Osteoblast (primary cell): Measurements from ENCODE around the gene CDH22. TPM values are rescaled to one million over a fixed set of nuclear protein-coding genes. Genes with fewer than 3 reads are reported as not detected.

Source experiments
- DNase-seq: peaks from one replicate; pipeline ENCODE4 v3.0.0; 2011; ENCODE audit warnings: low spot score, mixed read lengths; ENCODE audit not compliant: insufficient read length; ENCODE audit errors: missing footprints
- H2AFZ ChIP-seq: 2 replicates; pipeline ENCODE4 v1.6.0; 2011; ENCODE audit warnings: mild to moderate bottlenecking, low read length
- H3K27ac ChIP-seq: 2 replicates; pipeline ENCODE4 v1.5.1; 2011; ENCODE audit warnings: mild to moderate bottlenecking, low read depth, low read length, moderate library complexity
- H3K27me3 ChIP-seq: 2 replicates; pipeline ENCODE4 v1.6.0; 2012; ENCODE audit warnings: mild to moderate bottlenecking, control low read depth, inconsistent platforms, low read length, moderate library complexity; ENCODE audit not compliant: insufficient read depth
- H3K36me3 ChIP-seq: 2 replicates; pipeline ENCODE4 v1.5.1; 2011; ENCODE audit warnings: mild to moderate bottlenecking, low read length, control low read depth, moderate library complexity; ENCODE audit not compliant: insufficient read depth
- H3K4me1 ChIP-seq: 2 replicates; pipeline ENCODE4 v1.5.1; 2011; ENCODE audit warnings: mild to moderate bottlenecking, low read length, control low read depth, moderate library complexity; ENCODE audit not compliant: insufficient read depth
- H3K4me2 ChIP-seq: 2 replicates; pipeline ENCODE4 v1.6.0; 2011; ENCODE audit warnings: mild to moderate bottlenecking, low read length; ENCODE audit not compliant: insufficient read depth
- H3K4me3 ChIP-seq: fragments of 200-600 bp; sonication (generic); 3 replicates; pipeline ENCODE4 v1.5.1; 2012; ENCODE audit warnings: mild to moderate bottlenecking, low read length, inconsistent platforms; ENCODE audit not compliant: insufficient read depth
- H3K79me2 ChIP-seq: 2 replicates; pipeline ENCODE4 v1.6.0; 2012; ENCODE audit warnings: mild to moderate bottlenecking, low read length, control low read depth, inconsistent platforms; ENCODE audit not compliant: insufficient read depth
- H3K9me3 ChIP-seq: 2 replicates; pipeline ENCODE4 v1.5.1; 2011; ENCODE audit warnings: low read depth, low read length, control low read depth
- H4K20me1 ChIP-seq: 2 replicates; pipeline ENCODE4 v1.6.0; 2012; ENCODE audit warnings: mild to moderate bottlenecking, low read length, control low read depth; ENCODE audit not compliant: insufficient read depth
- CTCF ChIP-seq: IDR thresholded peaks from 2 replicates; pipeline ENCODE4 v1.5.1; 2011; ENCODE audit warnings: mild to moderate bottlenecking, low read depth, low read length, moderate library complexity; ENCODE audit errors: extremely low read depth
- total RNA-seq: library from RNA; depleted of rRNA; stranded (reverse); fragments of >200 nt; gene quantifications from 2 replicates; pipeline ENCODE4 v1.2.3, GENCODE V29; 2012

CDH22 gene
- total RNA-seq, 1 donor: not detected

GRCh38 chr20:46296526-46297250 lies 11.6 kb downstream of the CDH22 start:
- Histone ChIP-seq H3K4me2 (no peak overlapping the region), H3K27me3 (peaks cover 4% of the 10 kb centered on the region), H3K27ac (no peak overlapping the region), H3K79me2 (no peaks in the 10 kb centered on the region), H2AFZ (no peak overlapping the region), H3K9me3 (no peaks in the 10 kb centered on the region), H3K4me3 (no peak overlapping the region), H4K20me1 (peaks cover 3% of the 10 kb centered on the region), H3K4me1 (no peaks in the 10 kb centered on the region), H3K36me3 (no peaks in the 10 kb centered on the region)
- DNase-seq: no peak
- no peak for TF ChIP-seq CTCF

- H3K27me3 ChIP-seq: peaks cover 10% of the 10 kb centered on the region
- DNase-seq: no peak
- no peak for TF ChIP-seq CTCF
These were observed 15.2 kb downstream of the CDH22 start for GRCh38 chr20:46293084-46293483.

GRCh38 chr20:46291401-46291800 lies 16.9 kb downstream of the CDH22 start:
- no peak for TF ChIP-seq CTCF
- Histone ChIP-seq H3K27ac (no peak overlapping the region), H3K4me1 (no peaks in the 10 kb centered on the region), H3K36me3 (no peaks in the 10 kb centered on the region), H3K4me2 (no peak overlapping the region), H4K20me1 (peaks cover 3% of the 10 kb centered on the region), H3K27me3 (peaks cover 16% of the 10 kb centered on the region), H3K4me3 (no peak overlapping the region), H3K79me2 (no peaks in the 10 kb centered on the region), H3K9me3 (no peaks in the 10 kb centered on the region), H2AFZ (no peak overlapping the region)
- DNase-seq: no peak

More at GRCh38 chr20:46293084-46293483, 15.2 kb downstream of the CDH22 start:
- H4K20me1 ChIP-seq: peaks cover 3% of the 10 kb centered on the region
- no peak overlapping the region for H3K27ac ChIP-seq
- H3K4me1 ChIP-seq: no peaks in the 10 kb centered on the region
- H3K4me2 ChIP-seq: no peak overlapping the region
- no peak overlapping the region for H2AFZ ChIP-seq
- no peaks in the 10 kb centered on the region for H3K36me3 ChIP-seq
- no peaks in the 10 kb centered on the region for H3K9me3 ChIP-seq
- no peak overlapping the region for H3K4me3 ChIP-seq
- H3K79me2 ChIP-seq: no peaks in the 10 kb centered on the region

GRCh38 chr20:46289432-46289831 lies 18.9 kb downstream of the CDH22 start:
- Histone ChIP-seq H3K4me3 (no peak overlapping the region), H3K4me1 (no peaks in the 10 kb centered on the region), H2AFZ (no peak overlapping the region), H3K27me3 (peaks cover 32% of the 10 kb centered on the region), H3K4me2 (no peak overlapping the region), H3K27ac (no peak overlapping the region), H3K9me3 (no peaks in the 10 kb centered on the region), H3K36me3 (no peaks in the 10 kb centered on the region), H3K79me2 (no peaks in the 10 kb centered on the region), H4K20me1 (peaks cover 3% of the 10 kb centered on the region)
- no peak for DNase-seq
- TF ChIP-seq CTCF: no peak
